H1 (cell line): Measurements from ENCODE around the gene DAPL1. TPM values are rescaled to one million over a fixed set of nuclear protein-coding genes. Genes with fewer than 3 reads are reported as not detected.

Experiments
- SP4 ChIP-seq: IDR thresholded peaks from 2 replicates; pipeline ENCODE4 v1.6.1; 2012; ENCODE audit warnings: low read length, inconsistent platforms
- polyA plus RNA-seq, 7 experiments: library from polyadenylated mRNA; depleted of rRNA in 3 of 7; stranded (reverse) in 5 of 7; unstranded in 2 of 7; fragments of >200 nt in 5 of 7; fragments of 200-250 nt in 2 of 7; gene quantifications; 1 replicate in 5 of 7; 2 replicates in 1 of 7; 4 replicates in 1 of 7; pipeline versions ENCODE4 v1.2.1 to v1.2.3, GENCODE V29; 2011 to 2013; ENCODE audit warnings: missing spikeins in 2 of 7, mixed read lengths in 2 of 7
- total RNA-seq: library from RNA; stranded (reverse); fragmentation: NEBNext Ultra II Directional; extraction: Animal tissue kit (Norgen Biotek cat#: 25700); gene quantifications from 2 replicates; pipeline ENCODE4 v1.2.1, GENCODE V29; 2021
- TF ChIP-seq, protein P1 (sequence below): fragments of 300-600 bp; sonication (generic); IDR thresholded peaks from 2 replicates; pipeline ENCODE4 v1.7.1; 2012; ENCODE audit warnings: low read length, moderate library complexity, mild to moderate bottlenecking, inconsistent platforms; ENCODE audit not compliant: insufficient replicate concordance

The DAPL1 gene
- total and polyA plus RNA-seq, 2 of the 8 experiments (the other 6 are each of a cell fraction or from before 2014, with no cell fraction given), result not detected

- TF ChIP-seq, protein P1, sequence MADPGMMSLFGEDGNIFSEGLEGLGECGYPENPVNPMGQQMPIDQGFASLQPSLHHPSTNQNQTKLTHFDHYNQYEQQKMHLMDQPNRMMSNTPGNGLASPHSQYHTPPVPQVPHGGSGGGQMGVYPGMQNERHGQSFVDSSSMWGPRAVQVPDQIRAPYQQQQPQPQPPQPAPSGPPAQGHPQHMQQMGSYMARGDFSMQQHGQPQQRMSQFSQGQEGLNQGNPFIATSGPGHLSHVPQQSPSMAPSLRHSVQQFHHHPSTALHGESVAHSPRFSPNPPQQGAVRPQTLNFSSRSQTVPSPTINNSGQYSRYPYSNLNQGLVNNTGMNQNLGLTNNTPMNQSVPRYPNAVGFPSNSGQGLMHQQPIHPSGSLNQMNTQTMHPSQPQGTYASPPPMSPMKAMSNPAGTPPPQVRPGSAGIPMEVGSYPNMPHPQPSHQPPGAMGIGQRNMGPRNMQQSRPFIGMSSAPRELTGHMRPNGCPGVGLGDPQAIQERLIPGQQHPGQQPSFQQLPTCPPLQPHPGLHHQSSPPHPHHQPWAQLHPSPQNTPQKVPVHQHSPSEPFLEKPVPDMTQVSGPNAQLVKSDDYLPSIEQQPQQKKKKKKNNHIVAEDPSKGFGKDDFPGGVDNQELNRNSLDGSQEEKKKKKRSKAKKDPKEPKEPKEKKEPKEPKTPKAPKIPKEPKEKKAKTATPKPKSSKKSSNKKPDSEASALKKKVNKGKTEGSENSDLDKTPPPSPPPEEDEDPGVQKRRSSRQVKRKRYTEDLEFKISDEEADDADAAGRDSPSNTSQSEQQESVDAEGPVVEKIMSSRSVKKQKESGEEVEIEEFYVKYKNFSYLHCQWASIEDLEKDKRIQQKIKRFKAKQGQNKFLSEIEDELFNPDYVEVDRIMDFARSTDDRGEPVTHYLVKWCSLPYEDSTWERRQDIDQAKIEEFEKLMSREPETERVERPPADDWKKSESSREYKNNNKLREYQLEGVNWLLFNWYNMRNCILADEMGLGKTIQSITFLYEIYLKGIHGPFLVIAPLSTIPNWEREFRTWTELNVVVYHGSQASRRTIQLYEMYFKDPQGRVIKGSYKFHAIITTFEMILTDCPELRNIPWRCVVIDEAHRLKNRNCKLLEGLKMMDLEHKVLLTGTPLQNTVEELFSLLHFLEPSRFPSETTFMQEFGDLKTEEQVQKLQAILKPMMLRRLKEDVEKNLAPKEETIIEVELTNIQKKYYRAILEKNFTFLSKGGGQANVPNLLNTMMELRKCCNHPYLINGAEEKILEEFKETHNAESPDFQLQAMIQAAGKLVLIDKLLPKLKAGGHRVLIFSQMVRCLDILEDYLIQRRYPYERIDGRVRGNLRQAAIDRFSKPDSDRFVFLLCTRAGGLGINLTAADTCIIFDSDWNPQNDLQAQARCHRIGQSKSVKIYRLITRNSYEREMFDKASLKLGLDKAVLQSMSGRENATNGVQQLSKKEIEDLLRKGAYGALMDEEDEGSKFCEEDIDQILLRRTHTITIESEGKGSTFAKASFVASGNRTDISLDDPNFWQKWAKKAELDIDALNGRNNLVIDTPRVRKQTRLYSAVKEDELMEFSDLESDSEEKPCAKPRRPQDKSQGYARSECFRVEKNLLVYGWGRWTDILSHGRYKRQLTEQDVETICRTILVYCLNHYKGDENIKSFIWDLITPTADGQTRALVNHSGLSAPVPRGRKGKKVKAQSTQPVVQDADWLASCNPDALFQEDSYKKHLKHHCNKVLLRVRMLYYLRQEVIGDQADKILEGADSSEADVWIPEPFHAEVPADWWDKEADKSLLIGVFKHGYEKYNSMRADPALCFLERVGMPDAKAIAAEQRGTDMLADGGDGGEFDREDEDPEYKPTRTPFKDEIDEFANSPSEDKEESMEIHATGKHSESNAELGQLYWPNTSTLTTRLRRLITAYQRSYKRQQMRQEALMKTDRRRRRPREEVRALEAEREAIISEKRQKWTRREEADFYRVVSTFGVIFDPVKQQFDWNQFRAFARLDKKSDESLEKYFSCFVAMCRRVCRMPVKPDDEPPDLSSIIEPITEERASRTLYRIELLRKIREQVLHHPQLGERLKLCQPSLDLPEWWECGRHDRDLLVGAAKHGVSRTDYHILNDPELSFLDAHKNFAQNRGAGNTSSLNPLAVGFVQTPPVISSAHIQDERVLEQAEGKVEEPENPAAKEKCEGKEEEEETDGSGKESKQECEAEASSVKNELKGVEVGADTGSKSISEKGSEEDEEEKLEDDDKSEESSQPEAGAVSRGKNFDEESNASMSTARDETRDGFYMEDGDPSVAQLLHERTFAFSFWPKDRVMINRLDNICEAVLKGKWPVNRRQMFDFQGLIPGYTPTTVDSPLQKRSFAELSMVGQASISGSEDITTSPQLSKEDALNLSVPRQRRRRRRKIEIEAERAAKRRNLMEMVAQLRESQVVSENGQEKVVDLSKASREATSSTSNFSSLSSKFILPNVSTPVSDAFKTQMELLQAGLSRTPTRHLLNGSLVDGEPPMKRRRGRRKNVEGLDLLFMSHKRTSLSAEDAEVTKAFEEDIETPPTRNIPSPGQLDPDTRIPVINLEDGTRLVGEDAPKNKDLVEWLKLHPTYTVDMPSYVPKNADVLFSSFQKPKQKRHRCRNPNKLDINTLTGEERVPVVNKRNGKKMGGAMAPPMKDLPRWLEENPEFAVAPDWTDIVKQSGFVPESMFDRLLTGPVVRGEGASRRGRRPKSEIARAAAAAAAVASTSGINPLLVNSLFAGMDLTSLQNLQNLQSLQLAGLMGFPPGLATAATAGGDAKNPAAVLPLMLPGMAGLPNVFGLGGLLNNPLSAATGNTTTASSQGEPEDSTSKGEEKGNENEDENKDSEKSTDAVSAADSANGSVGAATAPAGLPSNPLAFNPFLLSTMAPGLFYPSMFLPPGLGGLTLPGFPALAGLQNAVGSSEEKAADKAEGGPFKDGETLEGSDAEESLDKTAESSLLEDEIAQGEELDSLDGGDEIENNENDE, result no peak
- no peak for TF ChIP-seq SP4
Measured at GRCh38 chr2:158825021-158825420, 29.9 kb downstream of the DAPL1 start (continued).
